NCI-H774 (cell line): Measurements from ENCODE around the gene C2CD2.

Experiments
- DNase-seq: peaks from one replicate; lab custom pipeline; 2025; lab: John Stamatoyannopoulos, UW

Gene C2CD2

GRCh38 chr21:41865002-41865777 is 88.6 kb downstream of the C2CD2 start:
- no peak for DNase-seq

GRCh38 chr21:41864311-41865001 is 89.4 kb downstream of the C2CD2 start:
- DNase-seq = no peak

- DNase-seq = no peak
Observed at GRCh38 chr21:41863439-41863740, 90.4 kb downstream of the C2CD2 start.

- DNase-seq = no peak
Observed at GRCh38 chr21:41861987-41862386, 91.8 kb downstream of the C2CD2 start.

GRCh38 chr21:41861255-41861654 is 92.6 kb downstream of the C2CD2 start:
- no peak for DNase-seq

- no peak for DNase-seq
Observed at GRCh38 chr21:41859297-41859980, 94.4 kb downstream of the C2CD2 start.

GRCh38 chr21:41858466-41859296 is 95.1 kb downstream of the C2CD2 start:
- no peak for DNase-seq

- DNase-seq = no peak
Observed at GRCh38 chr21:41857771-41858300, 96.0 kb downstream of the C2CD2 start.

GRCh38 chr21:41856572-41856971 is 97.2 kb downstream of the C2CD2 start:
- DNase-seq = no peak

- DNase-seq = no peak
Observed at GRCh38 chr21:41854426-41854995, 99.3 kb downstream of the C2CD2 start.

GRCh38 chr21:41852929-41853320 is 100.9 kb downstream of the C2CD2 start:
- no peak for DNase-seq

- DNase-seq = no peak
Observed at GRCh38 chr21:41852151-41852928, 101.5 kb downstream of the C2CD2 start.

- DNase-seq = no peak
Observed at GRCh38 chr21:41851090-41851790, 102.6 kb downstream of the C2CD2 start.

GRCh38 chr21:41850085-41850484 is 103.7 kb downstream of the C2CD2 start:
- DNase-seq = no peak

- DNase-seq = no peak
Observed at GRCh38 chr21:41848958-41849580, 104.7 kb downstream of the C2CD2 start.

GRCh38 chr21:41848533-41848932 is 105.3 kb downstream of the C2CD2 start:
- DNase-seq = no peak

- no peak for DNase-seq
Observed at GRCh38 chr21:41847066-41847804, 106.6 kb downstream of the C2CD2 start.

GRCh38 chr21:41846536-41846935 is 107.3 kb downstream of the C2CD2 start:
- DNase-seq = no peak

- DNase-seq = no peak
Observed at GRCh38 chr21:41846033-41846317, 107.8 kb downstream of the C2CD2 start.
